HFF-Myc (cell line): ENCODE measurements around the gene PLCB3.

Source experiments
- DNase-seq: peaks from one replicate; pipeline ENCODE4 v3.0.0-alpha.2; 2011; ENCODE audit warnings: low read depth; ENCODE audit errors: extremely low read depth
- H3K4me3 ChIP-seq: replicated peaks from 2 replicates; pipeline ENCODE4 v1.5.1; 2011; ENCODE audit warnings: low read depth, mild to moderate bottlenecking, control low read depth, low read length
- CTCF ChIP-seq: IDR thresholded peaks from 2 replicates; pipeline ENCODE4 v1.5.1; 2012; ENCODE audit warnings: mild to moderate bottlenecking, low read depth, low read length, control low read depth; ENCODE audit errors: missing control alignments

PLCB3 gene

DNA sequence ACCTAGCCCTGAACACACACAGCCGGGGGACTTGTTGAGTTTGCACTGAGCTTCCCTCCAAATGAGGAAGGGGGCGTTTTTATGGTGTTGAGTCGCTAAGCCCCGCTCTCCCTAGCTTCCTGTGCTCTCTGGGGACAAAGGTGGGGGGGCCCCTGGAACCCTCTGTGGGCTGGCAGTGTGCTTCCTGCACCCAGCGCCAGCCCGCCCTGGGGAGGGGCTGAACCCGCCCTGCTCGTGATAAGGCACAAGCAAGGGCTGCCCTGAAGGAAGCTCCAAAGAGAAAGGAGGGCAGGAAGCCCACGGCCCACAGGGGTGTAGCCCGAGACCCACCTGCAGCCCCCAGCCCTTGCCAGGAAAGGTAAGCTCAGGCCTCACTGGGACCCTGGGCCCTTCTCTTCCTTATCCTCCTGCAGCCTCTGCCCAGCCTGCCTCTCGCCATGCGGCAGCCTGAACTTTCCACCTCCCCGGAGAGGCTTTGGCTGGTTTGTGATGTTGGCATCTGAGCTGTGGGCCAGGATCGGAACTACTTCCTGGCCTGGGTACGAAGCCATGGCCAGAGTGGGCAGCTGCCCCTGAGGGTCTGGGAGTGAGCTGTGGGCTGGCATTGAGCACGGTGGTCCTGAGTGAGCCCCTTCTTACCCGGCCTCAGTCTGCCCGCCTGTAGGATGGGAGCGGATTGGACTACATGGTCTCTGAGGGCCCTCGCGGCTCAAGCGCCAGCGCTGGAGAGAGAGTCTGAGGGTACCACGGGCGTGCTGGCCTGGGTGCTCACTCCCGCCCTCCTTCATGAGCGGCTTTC, 44.7 kb upstream of the PLCB3 start, which contains the start of gene FERMT3:
Gene FERMT3 (plus strand): TSS at position 265 of the 799 bp plus-strand sequence. CDS start 644 bp downstream, outside the sequence.
- H3K4me3 ChIP-seq, result no peak within 1 kb of the TSS
- no peak for TF ChIP-seq CTCF
- no peak for DNase-seq

GRCh38 chr11:64207256-64208085, 43.9 kb upstream of the PLCB3 start:
- no peak overlapping the region for H3K4me3 ChIP-seq
- TF ChIP-seq CTCF, result no peak
- DNase-seq, result peak; percentile 55

- no peak overlapping the region for H3K4me3 ChIP-seq
- no peak for DNase-seq
- no peak for TF ChIP-seq CTCF
Measured at GRCh38 chr11:64208086-64208795, 43.1 kb upstream of the PLCB3 start.

GRCh38 chr11:64208796-64209562, 42.4 kb upstream of the PLCB3 start:
- no peak for DNase-seq
- H3K4me3 ChIP-seq, result no peak overlapping the region
- no peak for TF ChIP-seq CTCF

GRCh38 chr11:64209563-64209843, 41.8 kb upstream of the PLCB3 start:
- no peak for TF ChIP-seq CTCF
- DNase-seq, result no peak
- H3K4me3 ChIP-seq, result no peak overlapping the region

- no peak for TF ChIP-seq CTCF
- H3K4me3 ChIP-seq, result no peak overlapping the region
Measured at GRCh38 chr11:64210301-64211020, 40.9 kb upstream of the PLCB3 start.

More at GRCh38 chr11:64210301-64211020, 40.9 kb upstream of the PLCB3 start:
- DNase-seq, result no peak
